ENCODE results near the gene LY6G5B. TPM values are rescaled to one million over a fixed set of nuclear protein-coding genes. Genes with fewer than 3 reads are reported as not detected.
A peak's percentile ranks its signal among the peaks of the same experiment; 100 is the strongest.
"Not testable (repeated sequence)": the region's sequence is repeated elsewhere in the genome, so short reads cannot be mapped to it uniquely, and the experiment has no call there.

Gene LY6G5B
- total RNA-seq, 6 experiments from 2014 or later = 0.98 to 5.7 (median 2.6) TPM

DNA sequence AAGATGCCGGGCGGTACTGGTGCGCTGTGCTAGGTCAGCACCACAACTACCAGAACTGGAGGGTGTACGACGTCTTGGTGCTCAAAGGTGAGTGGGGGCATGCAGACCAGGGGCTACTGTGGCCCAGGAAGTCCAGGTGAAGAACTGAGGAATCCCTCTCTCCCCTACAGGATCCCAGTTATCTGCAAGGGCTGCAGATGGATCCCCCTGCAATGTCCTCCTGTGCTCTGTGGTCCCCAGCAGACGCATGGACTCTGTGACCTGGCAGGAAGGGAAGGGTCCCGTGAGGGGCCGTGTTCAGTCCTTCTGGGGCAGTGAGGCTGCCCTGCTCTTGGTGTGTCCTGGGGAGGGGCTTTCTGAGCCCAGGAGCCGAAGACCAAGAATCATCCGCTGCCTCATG lies 37.9 kb downstream of the LY6G5B start:
- H3K4me3 ChIP-seq = no peak overlapping the region
- DNase-seq (no peak), ATAC-seq (no peak)
- no peaks in the 10 kb centered on the region for H3K36me3 ChIP-seq
- no peaks in the 10 kb centered on the region for H3K9me3 ChIP-seq
- TF ChIP-seq, protein P1, sequence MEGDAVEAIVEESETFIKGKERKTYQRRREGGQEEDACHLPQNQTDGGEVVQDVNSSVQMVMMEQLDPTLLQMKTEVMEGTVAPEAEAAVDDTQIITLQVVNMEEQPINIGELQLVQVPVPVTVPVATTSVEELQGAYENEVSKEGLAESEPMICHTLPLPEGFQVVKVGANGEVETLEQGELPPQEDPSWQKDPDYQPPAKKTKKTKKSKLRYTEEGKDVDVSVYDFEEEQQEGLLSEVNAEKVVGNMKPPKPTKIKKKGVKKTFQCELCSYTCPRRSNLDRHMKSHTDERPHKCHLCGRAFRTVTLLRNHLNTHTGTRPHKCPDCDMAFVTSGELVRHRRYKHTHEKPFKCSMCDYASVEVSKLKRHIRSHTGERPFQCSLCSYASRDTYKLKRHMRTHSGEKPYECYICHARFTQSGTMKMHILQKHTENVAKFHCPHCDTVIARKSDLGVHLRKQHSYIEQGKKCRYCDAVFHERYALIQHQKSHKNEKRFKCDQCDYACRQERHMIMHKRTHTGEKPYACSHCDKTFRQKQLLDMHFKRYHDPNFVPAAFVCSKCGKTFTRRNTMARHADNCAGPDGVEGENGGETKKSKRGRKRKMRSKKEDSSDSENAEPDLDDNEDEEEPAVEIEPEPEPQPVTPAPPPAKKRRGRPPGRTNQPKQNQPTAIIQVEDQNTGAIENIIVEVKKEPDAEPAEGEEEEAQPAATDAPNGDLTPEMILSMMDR (IDR thresholded peaks at IDR 0.05) = no peak
- TF ChIP-seq POLR2A (IDR thresholded peaks at IDR 0.05) = no peak
- peaks cover 0 to 5% (median 0%) of the 10 kb centered on the region in 4 donors for H3K4me1 ChIP-seq
- intact Hi-C loops (cut with DNase I) = no loop called here
- no peaks in the 10 kb centered on the region for H3K27me3 ChIP-seq
- 100% methylated on average over 1 of the region's 10 CpGs for WGBS (ENCODE audit: insufficient coverage, low coverage, low lambda C conversion rate, missing lambda C conversion rate)
- no peak overlapping the region for H3K27ac ChIP-seq

DNA sequence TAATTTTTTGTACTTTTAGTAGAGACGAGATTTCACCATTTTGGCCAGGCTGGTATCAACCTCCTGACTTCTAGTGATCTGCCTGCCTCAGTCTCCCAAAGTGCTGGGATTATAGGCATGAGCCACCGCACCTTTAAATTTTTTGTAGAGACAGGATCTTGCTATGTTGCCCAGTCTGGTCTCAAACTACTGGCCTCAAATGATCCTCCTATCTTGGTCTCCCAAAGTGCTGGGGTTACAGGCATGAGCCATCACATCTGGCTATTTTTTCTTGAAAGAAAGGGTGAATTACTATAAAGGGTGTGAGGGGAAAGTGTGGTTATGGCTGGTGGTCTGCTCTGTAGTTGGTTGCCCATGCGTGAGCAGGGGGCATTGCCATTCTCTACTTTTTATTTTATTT lies 38.4 kb downstream of the LY6G5B start:
- no peaks in the 10 kb centered on the region for H3K9me3 ChIP-seq
- H3K27me3 ChIP-seq = no peaks in the 10 kb centered on the region
- ATAC-seq = no peak
- peaks cover 0 to 5% (median 0%) of the 10 kb centered on the region in 4 donors for H3K4me1 ChIP-seq
- intact Hi-C loops (cut with DNase I) = no loop called here
- WGBS (ENCODE audit: insufficient coverage, low coverage, low lambda C conversion rate, missing lambda C conversion rate) = 84% methylated on average over 3 of the region's 3 CpGs
- no peak for TF ChIP-seq POLR2A (IDR thresholded peaks at IDR 0.05)
- TF ChIP-seq, protein P1 (IDR thresholded peaks at IDR 0.05) = no peak
- no peak overlapping the region for H3K4me3 ChIP-seq
- no peak overlapping the region for H3K27ac ChIP-seq
- H3K36me3 ChIP-seq = no peaks in the 10 kb centered on the region
- no peak for DNase-seq

DNA sequence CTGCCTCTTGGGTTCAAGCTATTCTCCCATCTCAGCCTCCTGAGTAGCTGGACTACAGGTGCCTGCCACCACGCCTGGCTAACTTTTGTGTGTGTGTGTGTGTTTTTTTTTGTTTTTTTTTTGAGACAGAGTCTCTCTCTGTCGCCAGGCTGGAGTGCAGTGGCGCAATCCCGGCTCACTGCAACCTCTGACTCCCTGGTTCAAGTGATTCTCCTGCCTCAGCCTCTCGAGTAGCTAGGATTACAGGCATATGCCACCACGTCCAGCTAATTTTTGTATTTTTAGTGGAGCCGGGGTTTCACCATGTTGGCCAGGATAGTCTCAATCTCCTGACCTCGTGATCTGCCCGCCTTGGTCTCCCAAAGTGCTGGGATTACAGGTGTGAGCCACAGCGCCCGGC lies 39.4 kb downstream of the LY6G5B start:
- H3K36me3 ChIP-seq; H3K27me3 ChIP-seq; ATAC-seq; H3K9me3 ChIP-seq; H3K4me3 ChIP-seq; DNase-seq; H3K4me1 ChIP-seq; H3K27ac ChIP-seq; intact Hi-C loops (cut with DNase I): not testable (repeated sequence)
- 57% methylated on average over 9 of the region's 11 CpGs for WGBS (ENCODE audit: insufficient coverage, low coverage, low lambda C conversion rate, missing lambda C conversion rate)

DNA sequence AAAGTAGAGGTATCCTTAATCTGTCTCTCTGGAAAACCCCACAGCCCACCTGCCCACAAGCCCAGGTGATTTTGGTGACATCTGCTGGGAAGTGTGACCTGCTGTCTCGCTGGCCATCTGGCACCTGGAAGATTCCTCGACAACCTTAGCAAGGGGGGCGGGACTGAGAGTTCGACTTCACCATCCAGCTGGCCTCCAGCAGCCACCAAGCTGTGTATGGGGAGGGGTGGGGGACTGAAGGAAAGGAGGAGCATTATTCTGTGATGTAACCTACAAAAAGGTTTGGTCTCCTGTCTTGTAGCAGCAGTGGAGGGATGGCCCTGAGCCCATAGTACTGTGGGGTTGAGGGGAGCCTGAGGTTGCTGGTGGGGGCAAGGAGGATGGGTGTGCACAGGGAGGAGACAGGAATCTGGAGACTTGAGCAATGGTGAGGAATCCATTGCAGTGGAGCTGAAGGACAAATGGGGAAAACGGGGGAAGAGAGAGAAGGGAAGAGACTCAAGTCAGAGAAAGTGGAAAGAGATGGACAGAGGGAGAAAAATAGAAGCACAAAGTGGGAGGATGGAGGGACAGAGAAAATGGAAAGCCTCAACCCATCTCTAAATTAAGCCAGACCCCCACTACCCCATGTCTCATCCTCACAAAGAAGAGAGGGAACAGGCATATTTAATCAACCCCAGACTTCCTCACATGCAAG lies 40.9 kb downstream of the LY6G5B start:
- no peak for ATAC-seq
- Histone ChIP-seq H3K9me3 (no peaks in the 10 kb centered on the region), H3K27ac (no peak overlapping the region), H3K4me3 (no peak overlapping the region), H3K4me1 (no peaks in the 10 kb centered on the region), H3K36me3 (no peaks in the 10 kb centered on the region), H3K27me3 (no peaks in the 10 kb centered on the region)
- DNase-seq = no peak
- no peak for TF ChIP-seq POLR2A (IDR thresholded peaks at IDR 0.05)
- intact Hi-C loops (cut with DNase I) = loop anchor here in 1 of 2 donors (10.0 kb wide), 1 partner anchor 54 kb away; the partner anchor contains the start of gene SAPCD1
- 64% methylated on average over 5 of the region's 5 CpGs for WGBS (ENCODE audit: insufficient coverage, low coverage, low lambda C conversion rate, missing lambda C conversion rate)

DNA sequence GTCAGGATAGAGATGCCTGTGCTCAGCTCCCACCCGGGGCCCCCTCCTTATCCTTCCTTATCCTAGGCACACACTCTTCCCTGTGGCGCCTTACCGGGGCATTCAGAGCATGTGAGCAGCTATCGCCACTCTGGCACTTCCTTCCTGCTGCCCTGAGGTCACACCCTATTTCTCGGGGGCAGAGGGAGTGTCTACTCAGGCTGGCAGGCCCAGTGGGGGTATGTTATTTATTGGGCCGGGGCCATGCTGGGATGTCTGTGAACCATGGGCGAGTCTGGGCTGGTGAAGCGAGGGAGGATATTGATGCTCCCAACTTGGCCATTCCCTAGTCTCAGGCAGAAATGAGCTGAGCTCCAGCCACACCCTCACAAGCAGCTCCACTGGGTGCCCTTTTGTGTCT lies 41.5 kb downstream of the LY6G5B start:
- intact Hi-C loops (cut with DNase I) = loop anchor here in 1 of 2 donors (10.0 kb wide), 1 partner anchor 54 kb away; the partner anchor contains the start of gene SAPCD1
- Histone ChIP-seq H3K4me1 (no peaks in the 10 kb centered on the region), H3K4me3 (no peak overlapping the region), H3K36me3 (no peaks in the 10 kb centered on the region), H3K27me3 (no peaks in the 10 kb centered on the region), H3K27ac (no peak overlapping the region), H3K9me3 (no peaks in the 10 kb centered on the region)
- WGBS (ENCODE audit: insufficient coverage, low coverage, low lambda C conversion rate, missing lambda C conversion rate) = 30% methylated on average over 6 of the region's 8 CpGs
- DNase-seq (peak in 1 of 3 donors; percentile 48), ATAC-seq (peak; percentile 13 to 36 (median 18))
- TF ChIP-seq, protein P1 (IDR thresholded peaks at IDR 0.05) = no peak
- TF ChIP-seq POLR2A (IDR thresholded peaks at IDR 0.05) = no peak

All from right lobe of liver (tissue), 6 donors.